IPS-NIHi7 (cell line): ENCODE measurements around the gene ZYG11B.
"Not testable (repeated sequence)": the region's sequence is repeated elsewhere in the genome, so short reads cannot be mapped to it uniquely, and the experiment has no call there.

ENCODE experiments used
- DNase-seq: peaks from one replicate; pipeline ENCODE4 v3.0.0; 2012; ENCODE audit warnings: mixed read lengths; ENCODE audit errors: extremely low spot score

ZYG11B gene

GRCh38 chr1:52756020-52756419, 29.8 kb downstream of the ZYG11B start:
- DNase-seq, result no peak

- no peak for DNase-seq
These were observed 33.7 kb downstream of the ZYG11B start for GRCh38 chr1:52759908-52760307.

GRCh38 chr1:52767596-52768280, 41.5 kb downstream of the ZYG11B start:
- DNase-seq, result no peak

GRCh38 chr1:52769346-52770033, 43.2 kb downstream of the ZYG11B start:
- DNase-seq, result no peak

- no peak for DNase-seq
These were observed 45.1 kb downstream of the ZYG11B start for GRCh38 chr1:52771384-52771783.

GRCh38 chr1:52786148-52786547, 59.9 kb downstream of the ZYG11B start:
- DNase-seq, result no peak

GRCh38 chr1:52790429-52790828, 64.2 kb downstream of the ZYG11B start:
- not testable (repeated sequence) for DNase-seq

- DNase-seq, result no peak
These were observed 65.8 kb downstream of the ZYG11B start for GRCh38 chr1:52792036-52792435.

- not testable (repeated sequence) for DNase-seq
These were observed 67.5 kb downstream of the ZYG11B start for GRCh38 chr1:52793717-52794116.

- DNase-seq, result no peak
These were observed 69.2 kb downstream of the ZYG11B start for GRCh38 chr1:52795464-52795863.

- DNase-seq, result no peak
These were observed 72.1 kb downstream of the ZYG11B start for GRCh38 chr1:52798331-52798730.

GRCh38 chr1:52801011-52801410, 74.8 kb downstream of the ZYG11B start:
- DNase-seq, result no peak

GRCh38 chr1:52804083-52804482, 77.8 kb downstream of the ZYG11B start:
- DNase-seq, result not testable (repeated sequence)

GRCh38 chr1:52814465-52814864, 88.2 kb downstream of the ZYG11B start:
- no peak for DNase-seq

GRCh38 chr1:52820830-52821229, 94.6 kb downstream of the ZYG11B start:
- not testable (repeated sequence) for DNase-seq

- no peak for DNase-seq
These were observed 99.6 kb downstream of the ZYG11B start for GRCh38 chr1:52825868-52826267.

GRCh38 chr1:52834798-52835197, 108.5 kb downstream of the ZYG11B start:
- no peak for DNase-seq

- DNase-seq, result no peak
These were observed 109.8 kb downstream of the ZYG11B start for GRCh38 chr1:52836035-52836434.

GRCh38 chr1:52839175-52839574, 112.9 kb downstream of the ZYG11B start:
- DNase-seq, result not testable (repeated sequence)

- peak; percentile 88 for DNase-seq
These were observed 116.5 kb downstream of the ZYG11B start, which contains the start of gene ZYG11A for GRCh38 chr1:52842643-52843310. Gene ZYG11A, plus strand, starts transcription at chr1:52842760. Its CDS starts 124 bp downstream, at chr1:52842884.

- not testable (repeated sequence) for DNase-seq
These were observed 118.9 kb downstream of the ZYG11B start for GRCh38 chr1:52845119-52845518.

- no peak for DNase-seq
These were observed 122.2 kb downstream of the ZYG11B start for GRCh38 chr1:52848423-52848822.

- DNase-seq, result no peak
These were observed 124.7 kb downstream of the ZYG11B start for GRCh38 chr1:52850951-52851350.
